Right ventricle myocardium superior (tissue), 1 donor: Measurements from ENCODE around the gene MTERF2. TPM values are rescaled to one million over a fixed set of nuclear protein-coding genes. Genes with fewer than 3 reads are reported as not detected.
"Not testable (repeated sequence)": the region's sequence is repeated elsewhere in the genome, so short reads cannot be mapped to it uniquely, and the experiment has no call there.

Experiments used
- ATAC-seq: fragments of 200-7000 bp; cut with Tn5 transposase; one replicate; pipeline ENCODE4 v1.9.1; 2020; ENCODE audit warnings: mild to moderate bottlenecking; ENCODE audit not compliant: poor library complexity
- DNase-seq: peaks from one replicate; pipeline ENCODE4 v3.0.0-alpha.2; 2020
- intact Hi-C: fragments of 100-400 bp; cut with DNase I; formaldehyde crosslinking; loops from one replicate; pipeline ENCODE4 v1.11.2; 2022
- total RNA-seq: library from RNA; stranded (reverse); fragmentation: NEBNext Ultra II Directional; extraction: Animal tissue kit (Norgen Biotek cat#: 25700); gene quantifications from one replicate; pipeline ENCODE4 v1.2.1, GENCODE V29; 2021
- donor health status: DM: no; HTN: yes; CAD: no; lungs with severe emphysema.

The MTERF2 gene
- total RNA-seq, 1 donor from 2014 or later = 36.4 TPM

DNA sequence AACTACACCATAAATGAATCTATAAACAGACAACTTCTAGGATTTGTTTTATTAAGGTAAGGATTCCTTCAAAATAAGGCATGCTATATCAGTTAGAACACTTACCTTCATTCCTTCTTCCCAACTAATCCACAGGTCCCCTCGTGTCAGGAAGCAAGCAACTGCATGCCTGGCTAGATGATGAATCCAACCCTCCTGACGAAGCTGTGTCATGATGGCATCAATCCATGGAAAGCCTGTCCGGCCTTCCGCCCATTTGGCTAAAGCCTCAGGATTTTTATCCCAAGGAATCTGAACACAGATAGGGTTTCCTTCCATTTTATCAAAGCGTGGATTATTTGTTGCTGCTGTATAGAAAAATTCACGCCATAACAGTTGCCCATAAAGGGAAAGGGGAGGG lies 12.5 kb upstream of the MTERF2 start:
- ATAC-seq = no peak
- intact Hi-C loops = no loop called here
- no peak for DNase-seq

DNA sequence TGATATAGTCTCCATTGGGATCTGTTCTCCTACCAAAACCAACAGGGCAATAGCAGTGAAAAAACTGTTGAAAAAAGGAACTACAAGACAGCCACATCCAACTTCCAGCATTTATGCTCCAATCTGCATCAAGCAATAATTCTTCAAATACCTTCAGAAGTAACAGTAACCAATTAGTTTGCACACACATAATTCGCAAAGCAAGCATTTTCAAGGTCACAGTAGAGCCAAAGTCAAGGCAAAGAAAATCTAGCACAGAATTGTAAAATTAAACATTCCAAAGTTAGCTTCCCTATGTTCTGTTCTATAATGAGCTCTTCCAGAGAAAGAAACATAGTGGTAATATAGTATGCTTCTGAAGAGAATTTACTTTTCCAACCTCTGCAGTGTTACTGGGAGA lies 11.0 kb upstream of the MTERF2 start:
- intact Hi-C loops = no loop called here
- DNase-seq (no peak), ATAC-seq (no peak)

DNA sequence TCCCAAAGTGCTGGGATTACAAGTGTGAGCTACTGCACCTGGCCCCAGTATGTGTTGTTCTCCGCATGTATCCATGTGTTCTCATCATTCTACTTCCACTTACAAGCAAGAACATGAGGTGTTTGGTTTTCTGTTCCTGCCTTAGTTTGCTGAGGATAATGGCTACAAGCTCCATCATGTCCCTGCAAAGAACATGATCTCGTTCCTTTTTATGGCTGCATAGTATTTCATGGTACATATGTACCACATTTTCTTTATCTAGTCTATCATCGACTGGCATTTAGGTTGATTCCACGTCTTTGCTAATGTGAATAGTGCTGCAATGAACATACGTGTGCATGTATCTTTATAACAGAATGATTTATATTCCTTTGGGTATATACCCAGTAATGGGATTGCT lies 9.2 kb upstream of the MTERF2 start:
- DNase-seq, ATAC-seq, intact Hi-C loops: not testable (repeated sequence)

DNA sequence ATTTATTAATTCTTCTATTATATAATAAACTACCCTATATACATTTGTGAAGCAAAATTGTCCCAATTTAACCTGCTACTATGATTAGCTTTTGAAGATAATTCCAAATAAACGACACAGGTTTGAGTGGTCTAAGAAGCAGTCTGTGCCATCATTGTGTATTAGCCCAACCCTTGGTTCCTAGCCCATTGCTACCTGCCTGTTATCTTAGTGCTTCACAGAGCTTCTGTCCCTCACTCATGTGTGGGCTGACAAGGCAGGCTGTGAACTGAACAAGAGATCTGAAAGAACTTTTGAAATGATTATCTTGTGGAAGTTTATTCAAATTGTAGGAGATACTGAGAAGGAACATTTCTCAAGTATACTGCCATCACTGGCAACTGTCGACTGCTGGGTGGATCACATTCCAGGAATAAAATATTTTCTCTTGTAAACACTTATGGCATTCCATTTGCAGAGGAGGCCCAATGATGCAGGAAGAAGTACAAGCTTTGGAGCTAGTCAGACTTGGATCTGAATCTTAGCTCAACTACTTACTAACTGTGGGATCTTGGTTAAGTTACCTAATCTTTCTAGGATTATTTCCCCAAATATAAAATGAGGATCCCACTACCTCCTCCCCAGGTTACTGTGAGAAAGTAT lies 7.8 kb upstream of the MTERF2 start:
- ATAC-seq = no peak
- intact Hi-C loops = no loop called here
- DNase-seq = no peak

DNA sequence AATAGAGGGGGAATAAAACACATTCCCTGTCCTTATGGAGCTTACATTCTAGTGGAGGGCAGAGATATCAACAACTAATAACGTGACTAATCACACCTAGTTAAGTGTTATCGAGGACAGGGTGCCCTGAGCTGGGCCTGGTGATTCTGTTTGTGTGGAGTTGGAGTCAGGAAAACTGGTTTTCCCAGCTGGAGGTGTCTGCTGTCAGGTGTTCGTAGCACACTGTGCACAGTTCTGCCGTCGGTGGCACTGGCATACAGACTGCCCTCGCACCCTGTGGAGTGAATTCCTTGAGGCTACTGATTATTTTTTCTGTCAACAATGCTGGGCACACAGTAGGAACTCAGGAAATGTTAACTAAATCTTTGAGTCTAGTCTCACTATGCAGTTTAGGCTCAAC lies 900 bp upstream of the MTERF2 start:
- no peak for ATAC-seq
- intact Hi-C loops = no loop called here
- DNase-seq = no peak

DNA sequence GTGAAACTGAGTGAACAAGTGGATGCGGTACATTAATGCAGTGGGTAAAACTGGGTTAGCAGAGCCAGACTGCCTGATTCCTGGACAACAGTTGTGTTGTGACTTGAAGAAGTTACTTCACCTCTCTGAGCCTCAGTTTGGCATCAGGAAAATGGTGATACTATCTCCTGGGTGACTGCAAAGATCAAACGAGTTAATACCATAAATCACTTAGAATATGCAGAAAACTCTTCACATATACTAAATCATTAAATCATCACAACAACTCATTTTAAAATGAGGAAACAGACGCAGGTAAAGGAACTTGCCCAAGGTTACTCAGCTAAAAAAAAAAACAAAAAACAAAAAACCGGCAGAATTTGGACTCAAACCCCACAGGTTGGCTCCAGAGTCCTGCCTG lies 811 bp downstream of the MTERF2 start:
- no peak for DNase-seq
- intact Hi-C loops = no loop called here
- no peak for ATAC-seq

DNA sequence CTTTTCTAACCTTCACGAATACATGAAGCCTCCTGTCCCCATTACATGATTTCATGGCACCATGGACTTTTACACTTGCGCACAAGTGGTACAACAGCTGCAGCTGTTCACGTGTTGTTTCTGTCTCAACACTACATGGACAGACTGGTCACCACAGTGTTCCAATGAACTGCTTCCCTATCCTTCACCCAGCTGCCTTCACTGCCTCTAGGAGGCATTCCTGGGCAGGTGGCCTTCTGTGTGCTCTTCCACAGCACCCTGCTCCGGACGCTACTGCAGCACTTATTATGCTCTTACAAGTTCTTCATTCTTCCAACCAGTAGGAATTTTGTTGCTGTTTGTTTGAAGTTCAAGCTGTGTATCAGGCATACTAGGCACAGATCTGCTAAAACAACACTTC lies 1.5 kb downstream of the MTERF2 start:
- ATAC-seq (no peak), DNase-seq (no peak)
- intact Hi-C loops = no loop called here

DNA sequence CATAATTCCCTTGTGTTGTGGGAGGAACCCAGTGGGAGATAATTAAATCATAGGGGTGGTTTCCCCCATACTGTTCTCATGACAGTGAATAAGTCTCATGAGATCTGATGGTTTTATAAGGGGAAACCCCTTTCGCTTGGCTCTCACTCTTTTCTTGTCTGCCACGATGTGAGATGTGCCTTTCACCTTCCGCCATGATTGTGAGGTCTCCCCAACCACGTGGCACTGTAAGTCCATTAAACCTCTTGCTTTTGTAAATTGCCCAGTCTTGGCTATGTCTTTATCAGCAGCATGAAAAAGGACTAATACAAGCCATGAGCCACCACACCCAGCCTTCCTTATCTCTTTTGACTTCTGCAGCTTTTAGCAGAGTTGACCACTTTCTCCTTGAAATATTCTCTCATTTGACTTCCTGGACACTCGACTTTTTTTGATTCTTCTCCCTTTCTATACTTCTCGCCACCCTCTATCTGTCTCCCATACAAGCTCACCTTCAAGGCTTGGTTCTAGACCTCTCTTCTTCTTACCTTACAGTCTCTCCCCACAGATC lies 2.3 kb downstream of the MTERF2 start:
- intact Hi-C loops = no loop called here
- ATAC-seq (no peak), DNase-seq (no peak)

DNA sequence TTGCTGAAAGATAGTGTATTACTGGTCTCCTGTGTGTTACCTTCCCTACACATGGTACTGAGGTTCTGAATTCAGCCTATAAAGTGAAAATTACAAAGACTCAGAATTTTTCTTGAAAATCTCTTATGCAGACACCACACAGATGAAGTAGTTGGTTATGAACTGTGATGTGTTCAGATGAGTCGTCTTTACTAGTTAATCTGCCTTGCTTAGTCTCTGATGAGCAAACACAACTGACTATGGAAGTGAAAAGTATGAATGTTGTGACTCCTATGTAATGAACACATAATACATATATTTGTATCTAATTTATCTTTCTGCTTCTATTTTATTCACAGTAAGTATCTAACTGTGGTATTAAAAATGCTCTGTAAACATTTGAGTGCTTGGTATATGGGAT lies 4.7 kb downstream of the MTERF2 start:
- ATAC-seq (no peak), DNase-seq (no peak)
- intact Hi-C loops = no loop called here

DNA sequence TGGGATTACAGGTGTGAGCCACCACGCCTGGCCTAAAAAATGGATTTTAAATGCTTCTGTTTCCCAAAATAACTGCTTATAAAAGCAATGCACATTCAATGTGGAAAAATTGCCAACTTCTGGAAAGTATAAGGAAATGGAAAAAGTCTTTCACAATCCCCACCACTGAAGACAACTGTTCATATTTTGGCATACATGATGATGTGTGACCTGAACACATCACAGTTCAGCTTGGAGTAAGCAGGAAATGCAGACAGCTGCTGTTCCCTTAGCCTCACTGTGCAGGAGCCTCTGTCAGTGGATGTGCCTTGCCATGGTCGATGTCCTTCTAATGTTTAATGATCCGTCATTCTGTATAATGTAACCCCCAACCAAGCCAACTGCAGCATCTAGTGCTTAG lies 5.2 kb downstream of the MTERF2 start:
- intact Hi-C loops = no loop called here
- DNase-seq (no peak), ATAC-seq (no peak)

DNA sequence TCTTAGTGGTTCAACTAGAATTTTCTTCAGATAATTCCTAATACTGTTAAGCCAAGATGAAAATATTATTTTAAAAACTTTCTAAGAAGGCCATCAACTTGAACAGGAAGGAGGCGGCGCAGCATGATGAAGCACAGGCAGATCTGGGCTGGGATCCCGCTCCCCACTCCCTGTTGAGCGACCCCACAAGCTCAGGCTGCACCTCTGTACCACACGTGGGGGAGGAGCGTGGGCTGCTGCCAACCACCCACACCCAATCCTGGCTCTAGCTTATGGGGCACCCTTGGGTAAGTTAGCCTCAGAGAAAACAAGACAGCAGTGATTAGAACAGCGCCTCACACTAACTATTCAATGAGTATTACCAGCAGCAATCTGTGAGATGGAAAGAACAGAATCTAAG lies 6.0 kb downstream of the MTERF2 start:
- no peak for ATAC-seq
- intact Hi-C loops = no loop called here

DNA sequence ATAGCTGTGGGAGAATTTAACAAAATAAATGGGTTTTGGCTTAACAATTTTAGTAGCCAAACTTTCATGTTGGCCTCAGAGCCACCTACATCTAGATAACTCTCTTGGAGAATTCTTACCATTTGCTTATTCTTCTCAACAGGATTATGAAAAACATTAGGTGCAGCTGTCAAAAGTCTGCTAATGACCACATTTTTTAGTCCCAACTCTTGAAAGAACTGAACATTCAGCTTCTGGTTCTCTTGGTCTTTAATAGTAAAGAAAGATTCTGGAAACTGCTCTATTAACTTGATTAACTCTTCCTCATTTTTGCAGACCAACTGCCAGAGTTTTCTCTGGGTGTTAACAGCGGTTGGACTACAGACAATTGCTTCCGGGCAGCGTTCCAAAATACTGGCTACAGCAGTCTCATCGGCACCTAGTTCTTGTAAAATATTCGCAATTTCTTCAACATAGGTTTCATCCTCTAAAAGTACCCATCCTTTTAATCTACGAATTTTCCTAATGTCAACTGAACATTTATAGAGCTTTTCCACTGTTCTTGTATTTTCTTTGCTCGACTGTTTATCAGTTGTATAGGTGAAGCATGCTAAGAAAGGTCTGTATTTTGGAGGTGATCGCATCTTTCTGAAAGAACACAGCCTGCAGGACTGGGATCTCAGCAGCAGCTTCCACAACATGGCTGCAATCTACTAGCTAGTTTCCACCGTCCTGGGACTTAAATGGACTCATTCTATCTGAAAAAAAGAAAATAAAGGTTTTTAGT lies 8.7 kb downstream of the MTERF2 start:
- ATAC-seq (peak; percentile 64), DNase-seq (peak; percentile 72)
- intact Hi-C loops = no loop called here

More for the DNA sequence above, 6.0 kb downstream of the MTERF2 start:
- peak; percentile 46 for DNase-seq

DNA sequence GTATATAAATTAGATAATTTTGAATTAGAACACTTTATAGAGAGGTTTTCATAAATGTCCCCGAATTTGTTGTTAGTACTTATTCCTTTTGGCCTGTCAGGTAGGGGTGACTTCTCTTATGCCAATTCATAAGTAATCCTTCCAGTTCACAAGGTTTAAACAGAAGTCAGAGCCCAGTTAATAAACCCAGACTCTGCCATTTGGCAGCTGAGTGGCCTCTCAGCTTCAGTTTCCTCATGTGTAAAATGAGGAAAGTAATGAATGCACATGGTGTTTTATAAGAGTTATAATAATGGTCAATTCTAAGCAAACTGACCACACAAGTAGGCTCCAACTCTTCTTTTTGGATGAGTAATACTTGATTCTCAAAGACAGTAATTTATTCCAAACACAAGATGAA lies 10.3 kb downstream of the MTERF2 start:
- intact Hi-C loops = no loop called here
- DNase-seq = no peak
- no peak for ATAC-seq

DNA sequence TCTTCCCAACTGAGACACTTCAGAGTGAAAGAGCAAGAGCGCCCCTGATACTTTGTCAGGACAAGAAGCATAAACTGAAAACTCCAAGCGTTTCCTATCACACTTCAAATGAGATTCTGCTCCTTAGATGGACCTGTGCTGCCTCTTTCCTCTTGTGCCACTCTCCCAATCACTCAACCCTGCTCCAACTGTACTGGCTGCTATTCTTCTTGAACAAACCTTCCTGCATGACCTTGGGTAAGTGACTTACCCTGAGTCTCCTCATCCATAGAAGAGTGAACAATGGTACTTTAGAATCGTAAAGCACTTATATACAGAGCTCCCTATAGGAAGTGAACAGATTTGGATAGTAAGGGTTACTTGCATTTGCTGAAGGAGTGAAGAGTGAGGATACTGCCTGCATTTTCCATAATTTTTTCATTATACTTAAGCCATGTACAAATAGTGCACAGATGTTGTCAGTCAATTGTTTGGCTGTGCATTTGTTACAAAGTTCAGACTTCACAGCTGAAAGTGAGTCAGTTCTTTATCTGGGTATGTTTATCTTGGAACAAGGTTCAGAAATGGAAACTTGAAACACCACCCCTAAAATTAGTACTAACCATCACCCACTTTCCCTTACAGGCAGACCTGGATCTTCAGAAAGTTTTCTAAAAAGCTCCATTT lies 10.8 kb downstream of the MTERF2 start:
- intact Hi-C loops = no loop called here
- peak; percentile 59 for ATAC-seq
- no peak for DNase-seq

DNA sequence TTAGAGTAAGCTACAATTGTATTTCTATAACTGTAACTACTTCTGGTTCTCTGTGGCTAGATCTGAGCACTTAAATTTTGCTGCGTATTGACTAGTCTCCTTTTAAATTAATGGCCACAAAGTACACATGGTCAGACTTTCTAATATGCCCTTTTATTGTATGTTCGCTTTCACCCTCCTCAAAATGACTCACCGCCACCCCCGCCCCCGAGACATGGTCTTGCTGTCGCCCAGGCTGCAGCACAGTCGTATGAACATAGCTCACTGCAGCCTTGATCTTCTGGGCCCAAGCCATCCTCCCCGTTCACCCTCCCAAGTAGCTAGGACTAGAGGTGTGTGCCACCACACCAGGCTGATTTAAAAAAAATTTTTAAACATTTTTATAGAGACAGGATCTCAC lies 11.8 kb downstream of the MTERF2 start:
- DNase-seq (no peak), ATAC-seq (no peak)
- intact Hi-C loops = no loop called here

DNA sequence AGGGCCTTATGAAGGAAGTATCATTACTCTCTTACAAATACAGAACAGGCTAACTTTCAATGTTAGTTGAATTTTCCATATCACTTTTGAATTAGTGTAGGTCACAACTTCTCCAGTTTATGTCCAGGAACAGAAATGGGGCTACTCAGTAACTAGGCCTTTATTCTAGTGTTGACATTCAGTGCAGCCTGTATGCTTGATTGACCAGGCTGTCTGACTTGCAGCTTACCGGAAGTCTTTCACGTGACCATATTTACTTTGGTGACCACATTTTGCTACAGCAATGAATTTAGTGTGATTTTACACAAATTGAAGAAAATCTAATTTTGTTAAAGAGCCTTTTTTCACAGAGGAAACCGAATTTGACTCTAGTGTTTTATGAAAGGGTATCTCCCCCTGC lies 12.4 kb downstream of the MTERF2 start:
- intact Hi-C loops = no loop called here
- ATAC-seq (no peak), DNase-seq (no peak)

DNA sequence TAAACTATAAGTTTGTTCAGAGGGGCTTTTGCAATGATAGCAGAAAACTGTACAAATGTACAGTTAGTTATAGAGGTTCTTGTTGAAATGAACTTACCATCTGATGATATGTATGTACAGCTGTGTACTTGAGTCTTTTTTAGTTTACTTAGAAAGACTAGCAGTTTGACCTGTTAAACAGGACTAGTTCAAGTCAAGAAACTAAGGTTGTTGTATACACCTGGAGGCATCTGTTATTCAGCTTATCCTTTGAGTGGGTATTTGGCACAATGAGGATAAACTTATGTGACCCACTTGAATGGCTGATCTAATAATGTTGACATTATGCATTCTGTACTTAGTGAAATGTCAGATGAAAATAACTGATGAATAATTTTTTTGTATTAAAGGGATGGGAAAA lies 13.4 kb downstream of the MTERF2 start:
- DNase-seq (no peak), ATAC-seq (no peak)
- intact Hi-C loops = no loop called here

DNA sequence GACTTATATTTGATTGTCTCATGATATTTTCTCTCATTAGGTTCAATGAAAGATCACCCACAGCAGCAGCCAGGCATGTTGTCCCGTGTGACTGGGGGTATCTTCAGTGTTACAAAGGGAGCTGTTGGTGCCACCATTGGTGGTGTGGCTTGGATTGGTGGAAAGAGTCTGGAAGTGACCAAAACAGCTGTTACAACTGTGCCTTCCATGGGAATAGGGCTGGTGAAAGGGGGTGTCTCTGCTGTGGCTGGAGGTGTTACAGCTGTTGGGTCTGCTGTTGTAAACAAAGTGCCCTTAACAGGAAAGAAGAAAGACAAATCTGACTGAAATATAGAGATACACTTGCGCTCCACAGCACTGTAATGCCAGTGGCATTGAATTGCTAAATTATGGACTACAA lies 15.9 kb downstream of the MTERF2 start:
- ATAC-seq (no peak), DNase-seq (no peak)
- intact Hi-C loops = no loop called here

DNA sequence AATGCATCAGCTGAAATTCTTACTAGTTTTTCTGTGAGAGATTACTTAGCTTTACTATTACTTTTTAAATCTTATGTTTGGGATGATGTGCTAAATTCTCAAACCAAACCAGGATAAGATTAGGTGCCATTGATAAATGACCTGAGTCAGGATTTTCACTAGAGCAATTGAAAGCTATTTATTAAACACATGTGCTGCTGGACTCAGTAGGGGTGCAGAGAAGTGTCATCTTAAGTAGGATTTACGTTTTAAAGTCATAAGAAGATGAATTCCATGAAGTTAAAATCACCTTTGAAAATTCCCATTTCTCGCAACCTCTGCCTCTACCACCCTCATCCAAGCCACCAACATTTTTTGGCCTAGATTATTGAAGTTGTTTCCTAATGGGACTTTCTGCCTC lies 22.4 kb downstream of the MTERF2 start:
- intact Hi-C loops = no loop called here
- ATAC-seq = no peak
- no peak for DNase-seq

DNA sequence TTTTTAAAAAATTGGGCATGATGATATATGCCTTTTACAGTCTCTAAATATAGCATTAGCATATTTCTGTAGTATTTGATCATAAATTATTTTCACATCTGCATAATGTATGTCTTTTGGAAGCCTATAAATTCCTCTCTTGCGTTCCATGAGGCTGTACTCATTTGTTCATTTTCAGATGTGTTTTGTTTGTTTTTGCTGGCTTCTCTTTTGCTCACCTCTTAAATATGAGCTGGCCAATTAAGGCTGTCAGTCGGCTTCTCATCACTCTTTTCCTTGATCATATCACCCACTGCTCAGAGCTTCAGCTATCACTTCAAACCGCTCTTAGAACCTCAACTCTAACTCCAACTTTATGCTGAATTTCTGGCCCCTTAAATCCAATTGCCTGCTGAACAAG lies 24.7 kb downstream of the MTERF2 start:
- ATAC-seq (peak; percentile 19), DNase-seq (no peak)
- intact Hi-C loops = no loop called here
